NCI-H748 (cell line): ENCODE data around the gene E2F2.

Experiments
- DNase-seq: peaks from one replicate; lab custom pipeline; 2025; ENCODE audit not compliant: unreplicated experiment; lab: John Stamatoyannopoulos, UW

The E2F2 gene

DNA sequence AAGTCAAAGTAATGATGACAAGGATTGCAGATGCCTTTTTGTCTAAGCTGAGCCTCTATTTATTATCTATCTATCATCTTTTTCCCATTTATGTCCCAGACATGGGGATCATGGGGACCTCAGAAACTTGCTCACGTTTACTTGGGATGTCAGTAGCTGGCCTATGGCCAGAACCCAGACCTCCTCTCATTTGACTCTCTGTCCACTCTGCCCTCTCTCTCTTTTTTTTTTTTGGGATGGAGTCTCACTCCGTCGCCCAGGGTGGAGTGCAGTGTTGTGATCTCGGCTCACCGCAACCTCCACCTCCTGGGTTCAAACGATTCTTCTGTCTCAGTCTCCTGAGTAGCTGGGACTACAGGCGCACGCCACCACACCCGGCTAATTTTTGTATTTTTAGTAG lies 32.0 kb upstream of the E2F2 start:
- DNase-seq, result no peak

DNA sequence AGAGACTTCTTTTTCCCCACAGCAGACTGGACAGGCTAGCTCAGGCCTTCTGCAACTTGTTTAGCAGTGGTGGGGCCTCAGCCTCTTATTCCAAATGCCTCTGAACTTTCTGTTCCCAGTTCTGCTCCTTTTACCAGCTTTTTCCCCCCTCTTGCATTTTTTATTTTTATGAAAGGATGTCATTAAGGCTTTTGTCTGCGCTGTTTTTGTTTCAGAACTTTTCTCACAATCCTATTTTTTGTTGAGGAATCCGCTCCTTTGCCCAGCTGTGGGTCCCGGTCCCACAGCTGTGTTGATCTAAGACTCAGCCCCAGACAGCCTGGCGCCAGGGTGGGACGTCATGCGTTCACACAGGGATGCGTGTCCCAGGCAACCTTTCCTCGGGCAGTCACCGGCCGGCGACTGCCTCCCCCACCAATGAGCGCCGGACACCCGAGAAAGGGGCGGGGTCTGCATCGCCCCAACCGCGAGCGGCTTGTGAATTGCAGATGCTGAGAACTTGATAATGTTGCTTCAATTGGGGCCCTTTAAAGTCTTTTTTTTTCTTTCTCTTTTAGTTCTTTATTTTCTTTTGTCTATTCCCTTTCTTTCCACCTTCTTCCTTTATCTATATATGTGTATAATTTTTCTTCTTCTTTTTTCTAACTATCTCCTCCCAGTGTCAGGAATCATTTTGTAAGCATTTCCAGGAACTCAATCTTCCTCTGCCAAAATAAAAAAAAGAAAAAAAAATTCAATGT lies 31.3 kb upstream of the E2F2 start:
- DNase-seq, result peak; percentile 97

DNA sequence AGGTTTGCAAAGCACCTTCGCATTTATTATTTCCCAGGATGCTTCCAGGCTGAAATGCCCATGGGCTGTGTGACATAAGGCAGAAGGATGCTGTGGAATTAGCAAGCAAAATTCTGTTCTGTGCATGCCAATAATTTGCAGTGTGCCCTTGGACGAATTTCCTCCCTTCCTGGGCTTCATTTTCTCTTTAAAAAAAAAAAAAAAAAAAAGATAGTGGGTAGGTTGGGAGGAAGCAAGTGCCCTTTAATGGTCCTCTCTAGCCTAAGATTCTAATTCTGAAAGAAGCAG lies 30.7 kb upstream of the E2F2 start:
- DNase-seq, result peak; percentile 28

DNA sequence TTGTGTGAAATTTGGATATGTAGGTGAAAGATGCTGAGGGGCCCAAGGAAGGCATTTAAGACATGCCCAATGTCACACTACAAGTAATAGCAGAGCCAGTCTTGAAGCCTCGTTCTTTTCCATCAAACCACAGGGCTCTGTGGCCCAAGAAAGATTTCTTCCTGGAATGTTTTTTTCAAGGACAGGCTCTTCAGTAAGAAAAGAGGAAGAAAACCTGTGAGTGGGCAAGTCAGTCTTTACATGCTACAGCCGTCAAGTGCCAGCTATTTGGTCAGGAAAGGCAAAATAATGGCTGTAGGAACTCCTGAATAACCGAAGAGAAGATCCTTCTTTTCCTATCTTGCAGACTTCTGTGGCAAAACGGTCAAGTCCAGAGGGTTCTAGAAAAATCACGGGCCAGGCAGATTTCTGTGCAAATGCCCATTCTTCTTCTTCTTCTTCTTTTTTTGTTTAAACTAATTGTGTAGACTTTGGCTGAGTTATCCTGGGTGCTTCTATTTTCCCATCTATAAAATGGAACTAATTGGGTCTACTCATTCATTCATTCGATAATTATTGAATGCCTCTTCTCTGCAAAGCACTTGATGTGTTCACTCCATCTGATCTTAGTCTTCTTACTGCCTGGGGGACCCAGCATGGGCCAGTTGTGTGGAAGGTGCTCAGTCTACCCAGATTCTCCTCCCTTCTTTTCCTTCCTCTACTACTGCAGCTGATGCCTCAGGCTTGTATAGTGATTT lies 30.2 kb upstream of the E2F2 start:
- DNase-seq, result no peak

DNA sequence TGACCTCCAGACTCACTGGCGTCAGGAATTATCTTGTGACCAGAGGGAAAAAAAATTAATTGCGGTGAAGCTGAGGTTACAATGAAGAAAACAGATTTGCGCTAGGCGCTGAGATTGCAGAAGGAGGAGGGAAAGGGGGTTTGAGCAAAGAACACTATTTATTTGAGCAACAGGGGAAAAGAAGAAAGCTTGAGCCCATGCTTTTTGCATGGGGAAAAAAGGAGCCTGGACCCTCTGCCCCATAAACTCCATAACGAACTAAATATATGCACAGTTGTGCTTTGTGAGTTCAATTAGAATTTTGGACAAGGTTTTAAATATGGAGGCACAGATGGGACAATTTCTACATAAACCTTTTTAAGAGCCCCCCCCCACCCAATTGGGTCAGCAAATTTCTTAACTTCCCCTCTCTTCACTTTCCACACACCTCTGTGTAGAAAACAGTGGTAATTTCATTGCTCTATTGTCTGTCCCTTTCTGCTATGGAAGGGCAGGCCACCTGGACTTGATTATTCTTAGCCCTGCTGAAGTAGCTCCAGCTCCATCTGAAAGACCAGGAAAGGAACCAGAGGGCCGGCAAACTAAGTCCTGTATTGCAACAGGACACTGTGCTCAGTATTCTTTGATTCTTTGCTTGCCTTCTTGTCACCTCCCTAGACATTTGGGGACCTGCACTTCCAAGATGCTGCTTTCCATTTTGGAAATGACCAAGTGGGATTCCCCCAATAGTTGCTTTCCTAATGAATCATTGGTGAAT lies 29.1 kb upstream of the E2F2 start:
- DNase-seq, result peak; percentile 62

DNA sequence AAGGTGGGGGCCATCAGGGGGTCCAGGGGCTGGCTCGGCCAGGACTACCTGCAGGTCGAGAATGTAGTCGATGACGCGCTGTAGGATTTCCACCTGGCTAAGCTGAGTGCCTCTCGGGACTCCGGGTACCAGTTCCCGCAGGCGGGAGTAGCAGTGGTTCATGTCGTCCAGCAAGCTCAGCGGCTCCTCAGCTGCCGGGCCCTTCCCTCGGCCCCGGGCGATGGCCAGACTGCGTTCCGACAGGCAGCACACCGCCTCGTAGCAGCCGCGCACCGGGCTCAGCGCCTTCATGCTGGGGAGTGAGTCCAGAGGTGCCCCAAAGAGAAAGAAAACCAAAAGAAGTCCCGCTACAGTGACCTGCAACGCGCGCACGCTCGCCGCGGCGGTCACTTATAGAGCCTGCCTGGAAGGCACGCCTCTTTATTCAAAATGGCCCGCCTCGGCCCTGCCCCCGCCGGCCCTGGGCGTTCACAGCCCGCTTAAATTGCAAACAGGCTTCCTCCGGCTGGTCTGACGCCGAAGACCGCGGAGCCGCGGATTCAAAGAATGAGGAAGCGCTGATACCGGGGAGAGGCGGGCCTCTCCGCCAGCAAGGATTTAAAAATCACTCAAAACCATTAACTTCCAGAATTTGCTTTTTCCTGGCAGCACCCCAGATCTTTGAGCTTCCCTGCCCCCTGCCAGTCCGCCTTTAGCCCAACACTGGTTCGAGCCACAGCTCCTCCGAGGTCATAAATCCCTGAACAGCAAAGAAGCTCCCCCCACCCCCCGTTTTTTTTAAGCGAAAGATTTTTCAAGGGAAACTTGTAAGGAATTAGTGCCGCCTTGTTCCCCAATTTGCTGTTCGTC lies 28.3 kb upstream of the E2F2 start, which contains the start of gene ID3:
TSS of gene ID3 (minus strand) at position 366 of the 849 bp plus-strand sequence. CDS start at position 291, 75 bp downstream.
- peak; percentile 93 for DNase-seq

DNA sequence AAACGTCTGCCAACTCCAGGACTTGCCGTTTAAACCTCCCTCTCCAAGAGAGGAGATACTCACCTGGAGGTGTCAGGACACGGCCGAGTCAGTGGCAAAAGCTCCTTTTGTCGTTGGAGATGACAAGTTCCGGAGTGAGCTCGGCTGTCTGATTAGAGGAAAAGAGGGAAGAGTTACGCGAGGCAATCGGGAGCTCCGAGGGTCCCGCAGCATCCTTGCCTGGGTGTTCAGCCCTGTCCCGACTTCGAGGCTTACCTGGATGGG lies 27.8 kb upstream of the E2F2 start:
- no peak for DNase-seq

DNA sequence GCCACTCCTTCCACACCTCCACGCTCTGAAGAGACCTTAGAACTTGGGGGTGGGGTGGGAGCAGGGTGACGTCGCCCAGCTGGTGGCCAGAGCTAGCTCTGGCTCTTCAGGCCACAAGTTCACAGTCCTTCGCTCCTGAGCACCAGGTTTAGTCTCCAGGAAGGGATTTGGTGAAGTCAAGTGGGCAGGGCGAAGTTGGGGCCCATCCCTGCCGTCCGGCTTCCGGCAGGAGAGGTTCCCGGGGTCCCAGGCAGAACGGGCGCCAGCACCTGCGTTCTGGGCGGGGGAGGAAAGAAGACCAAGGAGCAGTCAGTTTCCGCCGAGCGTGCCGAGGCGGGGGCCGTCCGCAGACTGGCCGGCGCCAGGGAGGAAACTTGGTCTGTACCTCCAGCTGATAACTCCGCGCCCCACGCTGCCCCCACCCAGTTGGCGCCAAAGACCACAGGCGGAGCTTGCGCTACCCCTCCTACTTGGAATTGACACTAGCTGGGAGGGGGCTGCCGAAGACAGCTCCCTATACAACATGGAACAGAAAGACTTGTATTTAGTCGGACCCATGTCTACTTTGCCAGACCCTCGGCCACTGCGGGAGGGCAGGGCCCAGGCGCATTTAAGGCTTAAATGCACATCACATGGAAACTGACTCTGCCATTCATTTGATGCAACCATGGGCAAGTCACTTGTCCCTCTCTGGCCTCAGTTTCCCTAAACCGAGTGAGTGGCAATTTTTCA lies 27.3 kb upstream of the E2F2 start:
- peak; percentile 61 for DNase-seq

DNA sequence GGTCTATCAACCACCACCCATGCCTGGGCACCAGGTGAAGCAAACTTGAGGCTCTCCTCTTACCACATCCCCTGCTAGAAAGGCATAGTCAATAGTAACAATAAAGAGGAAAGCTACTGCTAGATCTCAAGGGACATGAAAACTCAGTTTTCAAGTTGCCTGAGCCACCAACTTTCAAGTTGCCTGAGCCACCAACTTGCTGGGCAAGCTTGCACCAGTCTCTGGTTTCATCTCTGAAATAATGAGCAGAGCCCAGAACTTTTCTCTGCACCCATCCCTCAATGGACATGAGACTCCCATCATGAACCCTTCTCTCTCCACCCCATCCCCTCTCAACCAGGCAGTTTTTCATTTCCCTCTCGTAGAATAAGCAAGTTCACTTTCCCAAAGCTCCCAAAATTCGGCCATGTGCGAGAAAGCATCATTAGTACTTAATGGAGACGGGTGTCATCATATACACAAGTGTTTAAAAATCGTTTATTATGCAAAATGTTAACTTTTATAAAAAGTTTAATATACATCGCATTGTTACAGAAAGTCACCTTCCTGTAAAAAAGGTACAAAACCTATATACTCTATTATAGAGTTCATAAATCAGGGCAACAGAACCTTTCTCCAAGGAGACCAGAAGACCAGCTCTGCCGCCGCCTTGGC lies 26.6 kb upstream of the E2F2 start:
- DNase-seq, result no peak

DNA sequence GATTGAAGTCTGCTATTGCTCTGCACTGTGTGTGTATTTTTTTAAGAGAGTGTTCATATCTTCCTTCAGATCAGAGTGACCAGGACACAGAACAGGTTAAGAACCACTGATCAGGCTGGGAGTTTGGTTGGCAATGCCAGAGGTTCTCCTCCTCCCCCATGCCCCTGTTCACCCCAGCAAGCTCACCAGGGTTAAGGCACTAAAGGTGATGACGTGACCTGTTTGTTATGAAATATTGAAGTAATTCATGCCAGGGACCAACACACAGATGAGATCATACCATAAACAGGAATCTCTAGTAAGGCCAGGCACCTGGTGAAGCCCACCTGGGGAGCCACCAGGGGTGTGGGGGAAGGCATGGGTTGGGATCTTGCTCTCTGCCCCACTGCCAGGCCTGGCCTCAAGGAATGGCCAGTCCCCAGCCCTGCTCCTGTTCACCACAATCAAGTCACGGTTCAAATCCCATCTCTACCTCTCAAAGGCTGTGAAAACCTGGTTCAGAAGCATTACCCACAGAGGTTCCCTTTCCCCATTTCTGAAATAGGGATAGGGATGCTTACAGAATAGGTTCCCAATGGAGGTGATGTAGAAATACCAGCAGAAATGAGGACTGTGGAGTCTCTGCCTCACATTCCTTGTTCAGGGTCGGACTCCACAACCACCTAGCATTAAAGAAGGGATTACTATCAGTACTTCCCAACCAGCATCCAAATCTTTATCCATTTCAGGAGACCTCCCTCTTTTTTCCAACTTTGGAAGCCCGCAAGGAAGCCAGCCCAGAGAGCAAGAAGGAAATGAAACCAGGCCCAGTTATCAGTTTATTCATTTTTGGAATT lies 25.8 kb upstream of the E2F2 start:
- DNase-seq, result peak; percentile 16

DNA sequence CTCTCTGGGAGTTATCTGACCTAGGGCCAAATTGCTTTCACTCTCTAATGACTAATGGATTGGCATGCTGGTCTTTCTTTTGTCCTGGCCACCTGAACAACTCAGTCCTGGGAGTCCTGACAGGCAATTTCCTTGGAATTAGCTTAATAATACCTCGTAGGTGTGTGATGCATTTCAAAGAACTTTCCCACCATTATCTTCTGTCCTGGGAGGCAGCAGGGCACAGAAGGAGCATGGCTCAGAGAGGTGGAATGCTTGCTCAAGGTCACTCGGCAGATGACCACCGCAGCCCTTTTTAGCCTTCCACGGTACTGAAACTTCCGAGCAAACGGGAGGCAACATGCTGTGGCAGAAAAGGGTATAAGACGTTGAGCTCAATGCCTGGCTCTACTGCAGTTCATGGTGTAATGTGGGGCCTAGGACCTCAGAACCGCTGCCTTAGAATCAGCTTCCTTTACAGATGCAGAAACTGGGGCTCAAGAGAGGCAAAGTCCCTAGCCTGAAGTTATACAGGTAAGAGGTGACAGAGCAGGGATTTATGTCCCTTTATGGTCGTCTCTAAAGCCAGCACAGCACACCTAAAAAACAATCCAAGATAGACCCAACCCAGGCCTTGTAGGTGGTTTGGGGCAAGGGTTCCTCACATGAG lies 25.1 kb upstream of the E2F2 start:
- DNase-seq, result peak; percentile 46

DNA sequence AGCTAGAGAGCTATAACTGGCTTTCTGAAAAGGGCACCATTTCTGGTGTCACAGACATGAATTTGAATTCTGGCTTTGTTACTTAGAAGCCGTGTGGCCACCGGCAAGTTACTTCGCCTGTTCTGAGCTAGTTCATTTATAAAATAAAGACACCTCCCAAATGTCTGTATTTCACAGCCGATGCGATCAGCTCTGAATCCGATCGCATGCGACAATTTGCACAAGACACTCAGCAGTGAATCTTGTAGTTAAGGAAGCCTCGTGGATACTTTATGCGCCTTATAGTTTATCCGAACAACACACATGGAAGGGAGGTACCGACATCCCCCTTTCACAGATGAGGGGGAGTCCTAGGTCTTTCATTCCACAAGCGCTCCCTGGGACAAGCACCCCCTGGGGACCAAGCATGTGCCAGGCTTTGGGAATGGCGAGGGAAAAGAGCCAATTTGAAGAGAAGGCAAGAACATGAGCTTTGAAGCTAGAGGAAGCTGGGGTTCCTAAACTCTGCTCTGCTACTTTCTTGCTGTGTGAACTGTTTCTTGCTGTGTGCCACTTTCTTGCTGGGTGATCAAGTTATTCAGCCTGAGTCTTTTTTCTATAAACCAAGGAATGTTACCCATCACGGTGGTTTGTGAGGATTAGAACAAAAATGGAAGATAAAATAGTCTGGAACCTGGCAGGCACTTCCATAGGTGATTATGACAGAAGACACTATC lies 24.4 kb upstream of the E2F2 start:
- DNase-seq, result peak; percentile 45

DNA sequence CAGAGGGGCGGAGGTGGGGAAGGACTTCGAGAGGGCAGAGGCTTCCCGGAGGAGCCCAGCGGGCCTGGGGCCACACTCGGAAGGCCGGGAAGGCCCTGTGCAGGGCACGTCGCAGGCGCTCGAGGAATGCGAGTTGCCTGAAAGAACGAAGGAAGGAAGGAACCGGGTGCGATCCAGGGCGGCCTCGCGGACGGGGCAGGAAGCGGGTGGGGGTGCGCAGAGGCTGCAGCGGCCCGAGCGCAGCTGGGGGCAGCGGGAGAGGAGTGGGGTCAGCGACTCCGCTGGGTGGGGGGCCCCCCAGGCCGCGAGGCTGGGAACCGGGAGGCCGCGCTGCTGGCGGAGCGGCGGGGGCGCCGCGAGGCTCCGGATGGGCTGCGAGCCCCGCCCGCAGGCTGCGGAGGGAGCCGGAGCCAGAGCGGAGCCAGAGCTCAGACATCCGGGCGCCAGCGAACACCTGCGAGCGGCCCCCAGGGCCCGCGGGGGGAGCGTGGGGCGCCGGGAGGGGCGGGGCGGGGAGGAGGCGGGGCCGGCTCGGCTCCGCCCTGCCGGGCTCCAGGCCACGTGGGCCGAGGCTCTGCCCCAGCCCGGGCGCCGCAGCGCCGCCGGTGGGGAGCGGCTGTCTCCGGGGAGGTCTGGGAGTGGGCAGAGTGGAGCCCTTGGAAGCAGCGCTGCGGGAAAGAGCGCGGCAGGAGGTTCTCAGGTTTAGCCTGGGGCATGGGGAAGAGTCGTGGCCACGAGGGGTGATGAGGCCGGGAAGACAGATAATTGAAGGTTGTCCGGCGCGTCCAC lies 23.6 kb upstream of the E2F2 start:
- peak; percentile 98 for DNase-seq

DNA sequence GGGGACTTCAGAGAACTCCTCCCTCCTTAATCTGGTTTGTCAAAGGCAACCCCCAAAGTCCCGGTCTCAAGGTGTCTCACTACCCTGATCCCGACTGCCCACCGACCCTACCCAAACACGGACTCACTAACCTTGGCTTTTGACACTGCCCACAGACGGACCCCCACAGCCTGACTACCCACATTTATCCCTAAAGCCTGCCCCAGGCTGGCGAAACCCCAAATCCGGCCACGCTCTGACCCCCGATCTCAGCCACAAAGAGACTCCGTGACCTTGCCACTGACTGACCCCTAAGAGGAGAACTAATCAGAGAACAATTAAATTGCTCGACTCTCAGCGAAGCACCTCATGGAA lies 23.1 kb upstream of the E2F2 start:
- DNase-seq, result no peak

DNA sequence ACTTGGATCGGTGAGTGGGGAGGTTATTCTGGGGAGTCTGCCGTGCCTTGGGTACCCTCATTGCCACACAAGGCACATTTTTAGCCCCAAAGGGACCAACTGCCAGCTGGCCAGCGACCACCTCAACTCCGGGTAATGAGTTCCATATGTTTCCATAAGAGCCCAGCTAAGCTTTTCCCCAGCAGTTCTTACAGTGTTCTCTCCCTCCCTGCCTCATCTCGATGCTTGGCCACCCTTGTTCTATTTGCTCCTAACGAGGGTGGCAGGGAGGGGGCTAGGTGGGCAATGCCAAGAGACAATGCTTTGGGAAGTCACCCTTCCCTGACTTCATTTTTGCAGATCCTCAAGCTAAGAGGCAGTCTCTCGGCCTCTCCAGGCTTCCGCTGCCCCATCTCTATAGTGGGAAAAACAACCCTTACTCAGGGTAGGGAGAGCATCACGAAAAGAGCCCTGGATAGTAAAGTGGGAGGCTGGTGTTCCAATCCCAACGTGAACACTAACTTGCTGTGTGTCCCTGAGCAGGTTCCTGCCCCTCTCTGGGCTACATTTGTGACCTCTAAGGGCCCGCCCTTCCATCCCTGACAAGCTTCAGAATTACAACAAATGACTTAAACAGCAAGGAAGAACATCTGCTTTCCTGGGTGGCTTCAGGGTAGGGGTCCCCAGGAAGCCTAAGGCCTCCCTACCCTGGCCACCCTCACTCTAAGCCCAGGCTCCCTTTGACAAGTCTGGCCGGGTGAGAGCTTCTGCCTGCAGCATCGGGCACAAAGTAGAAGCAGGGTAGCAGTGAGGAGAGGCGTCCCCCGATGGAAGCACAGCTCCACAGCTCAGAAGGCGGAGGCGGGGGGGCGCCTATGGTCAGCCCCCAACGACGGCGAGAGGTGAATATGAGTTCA lies 22.4 kb upstream of the E2F2 start:
- DNase-seq, result no peak

DNA sequence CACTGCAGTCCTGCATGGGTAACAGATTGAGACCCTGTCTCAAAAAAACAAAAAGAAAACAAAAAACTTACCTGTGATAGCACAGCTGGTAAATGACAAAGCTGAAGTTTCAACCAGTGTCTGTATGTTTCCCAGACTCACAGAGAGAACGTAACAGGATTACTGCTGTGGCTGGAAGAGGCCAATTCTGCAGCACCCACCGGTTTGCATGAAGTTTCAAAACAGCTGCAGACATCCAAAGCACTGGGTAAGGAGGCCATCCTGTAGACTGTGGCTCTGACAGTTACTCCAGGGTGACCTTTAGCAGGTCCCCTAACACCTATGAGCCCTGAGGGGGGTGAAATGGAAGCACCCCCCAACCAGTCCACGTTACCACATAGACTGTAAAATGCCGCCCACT lies 20.8 kb upstream of the E2F2 start:
- DNase-seq, result no peak
